Inferior parietal cortex (tissue), 1 donor: ENCODE data around the gene MICU1.
"Not testable (repeated sequence)": the region's sequence is repeated elsewhere in the genome, so short reads cannot be mapped to it uniquely, and the experiment has no call there.

ENCODE experiments used
- DNase-seq: peaks from one replicate; pipeline ENCODE4 v3.0.0-alpha.2; 2016; ENCODE audit errors: extremely low spot score

MICU1 gene

DNA sequence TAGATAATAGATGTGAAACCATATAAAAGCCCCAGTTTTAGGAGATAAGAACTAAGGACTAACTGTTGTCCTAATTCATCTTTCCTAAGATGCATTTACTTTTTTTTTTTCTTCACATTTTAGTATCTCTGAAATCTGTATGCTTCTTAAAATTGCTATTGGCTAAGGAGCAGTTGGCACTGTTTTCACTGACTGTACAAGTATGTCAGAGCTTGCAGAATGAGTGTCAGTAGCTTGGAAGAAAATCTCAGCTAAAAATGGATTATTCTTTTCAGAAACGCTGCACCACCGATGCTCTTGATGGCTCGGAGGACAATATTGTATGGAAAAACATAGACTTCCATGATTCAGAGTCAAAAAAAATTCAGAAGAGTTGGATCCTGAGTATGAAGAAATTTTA lies 180.0 kb downstream of the MICU1 start:
- peak; percentile 42 for DNase-seq

DNA sequence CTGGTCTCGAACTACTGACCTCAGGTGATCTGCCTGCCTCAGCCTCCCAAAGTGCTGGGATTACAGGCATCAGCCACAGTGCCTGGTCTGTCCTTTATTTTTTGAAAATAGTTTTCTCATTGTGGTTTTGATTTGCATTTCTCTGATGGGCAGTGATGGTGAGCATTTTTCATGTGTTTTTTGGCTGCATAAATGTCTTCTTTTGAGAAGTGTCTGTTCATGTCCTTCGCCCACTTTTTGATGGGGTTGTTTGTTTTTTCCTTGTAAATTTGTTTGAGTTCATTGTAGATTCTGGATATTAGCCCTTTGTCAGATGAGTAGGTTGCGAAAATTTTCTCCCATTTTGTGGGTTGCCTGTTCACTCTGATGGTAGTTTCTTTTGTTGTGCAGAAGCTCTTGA lies 182.9 kb downstream of the MICU1 start:
- DNase-seq, result not testable (repeated sequence)

DNA sequence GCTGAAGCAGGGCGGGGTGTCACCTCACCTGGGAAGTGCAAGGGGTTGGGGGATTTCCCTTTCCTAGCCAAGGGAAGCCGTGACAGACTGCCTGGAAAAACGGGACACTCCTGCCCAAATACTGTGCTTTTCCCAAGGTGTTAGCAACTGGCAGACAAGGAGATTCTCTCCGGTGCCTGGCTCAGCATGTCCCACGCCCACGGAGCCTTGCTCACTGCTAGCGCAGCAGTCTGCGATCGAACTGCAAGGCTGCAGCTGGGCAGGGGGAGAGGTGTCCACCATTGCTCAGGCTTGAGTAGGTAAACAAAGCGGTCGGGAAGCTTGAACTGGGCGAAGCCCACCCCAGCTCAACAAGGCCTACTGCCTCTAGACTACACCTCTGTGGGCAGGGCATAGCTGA lies 190.3 kb downstream of the MICU1 start:
- no peak for DNase-seq

DNA sequence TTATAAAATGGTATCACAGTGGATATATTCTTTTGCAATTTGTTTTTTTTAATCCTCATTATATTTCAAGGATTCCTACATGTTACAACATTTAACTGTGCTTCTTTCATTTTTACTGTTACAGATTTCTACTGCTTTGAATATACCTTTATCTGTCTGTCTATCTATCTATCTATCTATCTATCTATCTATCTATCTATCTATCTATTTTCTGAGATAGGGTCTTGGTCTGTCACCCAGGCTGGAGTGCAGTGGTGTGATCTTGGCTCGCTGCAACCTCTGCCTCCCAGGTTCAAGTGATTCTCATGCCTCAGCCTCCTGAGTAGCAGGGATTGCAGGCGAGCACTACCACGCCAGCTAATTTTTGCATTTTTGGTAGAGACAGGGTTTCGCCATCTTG lies 194.9 kb downstream of the MICU1 start:
- DNase-seq, result not testable (repeated sequence)

DNA sequence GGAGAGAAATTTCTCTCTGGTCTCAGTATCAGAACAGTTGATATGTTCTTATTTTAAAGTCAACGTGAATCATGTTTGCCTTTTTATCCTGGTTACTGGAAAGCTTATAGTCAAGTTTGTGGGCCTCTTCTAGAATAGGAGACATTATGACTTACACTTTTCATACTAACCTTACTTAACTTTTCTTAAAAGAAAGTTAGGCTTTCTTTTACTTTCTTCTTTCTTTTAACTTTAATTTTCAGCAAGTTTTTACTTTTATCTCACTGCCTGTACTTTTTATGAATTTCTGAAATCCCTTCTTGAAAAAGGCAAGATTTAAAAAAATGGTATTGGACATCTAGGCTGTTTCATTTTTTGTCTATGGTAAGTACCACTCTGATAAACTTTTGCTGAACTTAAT lies 195.9 kb downstream of the MICU1 start:
- no peak for DNase-seq

DNA sequence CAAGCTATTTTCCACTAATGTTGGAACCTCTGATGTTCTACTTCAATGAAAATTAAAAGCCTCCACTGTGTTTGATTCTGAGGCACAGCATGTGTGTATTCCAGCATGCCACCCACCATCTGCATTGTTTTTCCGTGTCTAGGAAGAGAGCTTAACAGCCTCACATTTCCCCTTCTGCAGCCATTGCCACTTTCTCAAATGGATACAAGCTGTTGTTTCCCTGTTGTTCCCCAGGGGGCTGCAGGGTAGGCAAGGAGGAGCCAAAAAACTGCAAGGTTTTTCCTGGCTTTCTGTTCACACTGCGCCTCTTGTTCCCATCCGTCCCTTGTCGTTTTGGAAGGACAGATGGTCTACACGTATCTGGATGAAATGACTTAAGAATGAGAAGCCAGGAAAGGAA lies 198.9 kb downstream of the MICU1 start:
- DNase-seq, result peak; percentile 42

DNA sequence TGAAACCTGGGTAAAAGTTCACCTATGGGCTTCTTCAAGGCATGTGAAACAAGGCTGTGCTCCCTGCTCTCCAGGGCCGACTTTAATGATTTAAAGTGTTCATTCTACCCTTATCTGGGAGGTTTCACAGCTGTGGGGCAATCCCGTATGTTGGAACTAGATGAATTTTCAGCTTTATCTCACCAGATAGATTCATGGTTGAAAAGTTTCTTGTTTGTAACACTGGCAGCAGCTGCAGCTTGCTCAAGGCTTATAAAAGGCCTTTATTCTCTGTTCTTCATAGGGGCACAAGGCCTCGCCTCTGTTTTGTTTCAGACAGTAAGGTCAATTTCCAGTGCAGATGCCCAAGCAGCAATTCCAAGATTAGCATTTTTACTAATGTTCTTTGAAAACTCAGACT lies 200.7 kb downstream of the MICU1 start:
- peak; percentile 70 for DNase-seq

DNA sequence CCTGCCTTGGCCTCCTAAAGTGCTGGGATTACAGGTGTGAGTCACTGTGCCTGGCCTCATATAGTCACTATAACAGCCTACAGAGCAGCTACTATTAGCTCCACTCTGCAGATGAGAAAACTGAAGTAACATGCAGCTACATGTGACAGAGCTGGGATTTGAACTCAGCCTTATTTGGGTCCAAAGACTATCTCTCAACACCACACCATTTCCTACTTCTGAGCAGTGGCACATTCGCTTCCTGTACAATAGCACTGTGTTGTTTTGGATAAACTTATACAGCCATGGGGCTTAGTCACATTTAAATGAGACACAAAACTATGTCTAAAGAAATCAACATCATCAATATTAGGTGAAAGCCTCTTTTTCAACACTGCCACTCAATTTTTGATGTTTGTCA lies 201.3 kb downstream of the MICU1 start:
- no peak for DNase-seq

DNA sequence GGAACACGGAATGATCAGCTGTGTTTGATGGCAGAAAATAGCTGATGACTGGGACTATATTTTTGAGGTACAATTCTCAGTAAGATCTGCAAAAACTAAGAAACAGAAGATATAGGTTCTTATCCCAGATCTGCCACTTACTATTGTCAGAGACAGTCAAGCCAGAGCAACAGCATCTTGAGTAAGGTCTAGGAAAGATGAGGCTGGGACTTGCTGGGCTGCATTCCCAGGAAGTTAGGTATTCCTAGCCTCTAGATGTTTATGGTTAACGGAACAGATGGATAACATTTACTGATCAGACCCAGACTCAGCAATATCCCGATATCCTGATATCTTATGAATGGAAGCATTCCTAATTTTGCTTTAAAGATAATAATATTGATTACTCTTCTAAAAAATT lies 202.5 kb downstream of the MICU1 start:
- no peak for DNase-seq

DNA sequence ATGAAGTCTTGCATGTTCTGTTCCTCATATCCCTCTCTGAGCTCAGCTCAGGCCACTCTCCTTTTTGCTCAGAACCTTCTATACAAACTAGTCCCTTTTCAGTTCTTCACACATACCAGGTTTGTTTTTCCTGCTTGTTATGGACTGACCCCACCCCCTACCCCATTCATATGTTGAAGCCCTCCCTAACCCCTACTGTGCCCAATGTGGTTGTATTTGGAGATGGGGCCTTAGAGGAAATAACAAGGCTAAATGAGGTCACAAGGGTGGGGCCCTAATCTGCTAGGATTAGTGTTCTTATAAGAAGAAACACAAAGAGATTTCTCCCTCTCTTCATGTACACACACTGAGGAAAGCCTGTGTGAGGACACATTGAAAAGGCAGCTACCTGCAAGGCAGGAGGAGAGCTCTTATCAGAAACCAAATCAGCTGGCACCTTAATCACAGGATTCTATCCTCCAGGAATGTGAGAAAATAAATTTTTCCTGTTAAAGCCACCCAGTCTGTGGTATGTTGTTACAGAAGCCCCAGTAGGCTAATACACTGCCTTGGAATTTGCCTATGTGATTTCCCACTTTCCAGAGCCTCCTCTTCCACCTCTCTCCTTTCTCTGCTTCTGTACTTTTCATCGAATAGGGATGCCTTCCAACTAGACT lies 203.9 kb downstream of the MICU1 start:
- no peak for DNase-seq

DNA sequence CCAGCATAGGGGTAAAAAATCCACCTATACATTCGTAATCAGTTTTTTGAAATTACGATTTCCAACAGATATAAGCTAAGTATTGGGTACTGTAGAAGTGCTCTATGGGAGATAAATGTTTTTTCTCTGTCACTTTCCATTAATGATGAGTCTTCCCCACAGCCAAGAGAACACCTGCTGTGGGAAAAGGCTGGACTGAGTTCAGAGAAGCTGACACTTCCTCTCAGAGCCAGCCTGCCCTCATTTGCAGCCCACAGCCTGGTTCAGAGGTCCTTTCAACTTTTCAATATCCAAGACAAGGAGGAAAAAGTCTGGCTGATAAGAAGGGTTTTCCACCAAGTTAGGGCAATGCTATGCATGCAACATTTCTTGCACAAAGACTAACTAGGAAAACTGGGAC lies 206.6 kb downstream of the MICU1 start:
- no peak for DNase-seq

DNA sequence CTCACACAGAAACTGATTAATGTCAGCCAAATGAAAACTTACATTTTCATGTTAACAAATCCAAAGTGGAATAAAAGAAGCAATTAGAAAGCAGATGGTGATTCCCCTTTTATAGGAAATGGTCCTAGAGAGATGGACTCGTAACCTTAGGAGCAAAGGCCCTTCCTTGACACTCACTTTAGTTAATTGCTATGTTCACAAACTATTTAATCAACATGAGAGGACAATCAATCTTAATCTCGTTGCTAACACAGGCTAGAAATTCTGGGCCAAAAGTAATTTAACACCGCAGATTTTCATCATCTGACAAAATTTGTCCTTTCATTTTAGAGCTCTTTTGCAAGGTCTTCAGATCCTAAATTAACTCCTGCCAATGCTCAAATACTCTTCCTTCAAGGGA lies 207.2 kb downstream of the MICU1 start:
- DNase-seq, result no peak

DNA sequence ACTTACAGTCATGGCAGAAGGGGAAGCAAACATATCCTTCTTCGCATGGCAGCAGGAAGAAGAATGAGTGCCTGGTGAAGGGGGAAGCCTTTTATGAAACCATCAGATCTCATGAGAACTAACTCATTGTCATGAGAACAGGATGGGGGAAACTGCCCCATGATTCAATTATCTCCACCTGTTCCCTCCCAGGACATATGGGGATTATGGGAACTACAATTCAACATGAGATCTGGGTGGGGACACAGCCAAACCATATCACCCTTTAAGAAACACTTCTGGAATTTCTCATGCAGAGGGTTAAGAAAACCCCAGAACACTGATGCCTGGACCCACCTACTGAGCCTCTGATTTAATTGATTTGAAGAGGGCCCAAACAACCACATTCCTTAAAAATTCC lies 207.9 kb downstream of the MICU1 start:
- DNase-seq, result no peak

DNA sequence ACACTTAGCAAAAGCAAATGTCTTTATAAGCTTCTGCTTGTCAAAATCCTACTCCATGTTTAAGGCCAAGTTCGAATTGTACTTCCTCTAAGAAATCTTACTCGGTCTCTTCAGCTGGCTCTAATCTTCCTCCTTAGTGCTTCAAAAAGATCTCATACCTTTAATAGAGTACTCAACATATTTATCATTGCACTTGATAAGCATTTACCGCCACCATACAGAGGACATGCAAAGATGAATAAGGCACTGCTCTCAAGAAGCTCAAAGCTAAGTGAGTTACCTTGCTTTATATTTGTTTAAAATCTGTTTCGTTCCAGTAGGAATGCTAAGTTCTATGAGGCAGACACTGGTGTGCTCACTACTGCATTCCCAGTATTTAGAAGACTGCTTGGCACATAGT lies 209.2 kb downstream of the MICU1 start:
- no peak for DNase-seq

DNA sequence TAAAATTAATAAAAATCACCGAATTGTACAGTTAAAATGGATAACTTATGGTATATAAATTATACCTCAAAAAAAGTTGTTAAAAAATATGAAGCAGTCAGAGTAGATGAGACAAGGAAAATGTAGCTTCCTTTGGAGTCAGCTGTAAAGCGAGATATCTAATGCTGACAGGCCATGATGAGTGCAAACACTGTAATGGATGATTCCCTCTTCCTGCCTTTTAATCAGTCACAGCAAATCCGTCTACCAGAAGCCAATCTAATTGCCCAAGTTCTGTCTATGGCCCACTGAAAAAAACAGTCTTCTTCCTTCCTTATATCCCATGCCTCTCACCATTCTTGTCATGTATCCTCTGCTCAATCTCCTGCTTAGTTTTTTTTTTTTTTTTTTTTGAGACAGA lies 211.2 kb downstream of the MICU1 start:
- DNase-seq, result no peak

DNA sequence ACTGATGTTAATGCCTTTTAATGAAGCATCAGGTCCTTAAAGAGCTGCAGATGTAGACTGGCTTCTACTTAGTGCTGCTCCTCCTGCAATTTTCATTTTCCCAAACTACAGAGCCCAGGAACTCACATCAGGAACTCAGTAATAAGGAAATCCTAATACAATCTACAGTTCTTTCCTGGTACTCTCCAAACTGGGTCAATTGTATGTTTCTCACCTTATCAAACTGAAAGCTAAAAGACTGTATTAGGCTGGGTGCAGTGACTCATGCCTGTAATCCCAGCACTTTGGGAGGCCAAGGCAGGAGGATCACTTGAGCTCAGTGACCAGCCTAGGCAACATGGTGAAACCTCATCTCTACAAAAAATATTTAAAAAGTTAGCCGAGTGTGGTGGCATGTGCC lies 216.7 kb downstream of the MICU1 start:
- no peak for DNase-seq

DNA sequence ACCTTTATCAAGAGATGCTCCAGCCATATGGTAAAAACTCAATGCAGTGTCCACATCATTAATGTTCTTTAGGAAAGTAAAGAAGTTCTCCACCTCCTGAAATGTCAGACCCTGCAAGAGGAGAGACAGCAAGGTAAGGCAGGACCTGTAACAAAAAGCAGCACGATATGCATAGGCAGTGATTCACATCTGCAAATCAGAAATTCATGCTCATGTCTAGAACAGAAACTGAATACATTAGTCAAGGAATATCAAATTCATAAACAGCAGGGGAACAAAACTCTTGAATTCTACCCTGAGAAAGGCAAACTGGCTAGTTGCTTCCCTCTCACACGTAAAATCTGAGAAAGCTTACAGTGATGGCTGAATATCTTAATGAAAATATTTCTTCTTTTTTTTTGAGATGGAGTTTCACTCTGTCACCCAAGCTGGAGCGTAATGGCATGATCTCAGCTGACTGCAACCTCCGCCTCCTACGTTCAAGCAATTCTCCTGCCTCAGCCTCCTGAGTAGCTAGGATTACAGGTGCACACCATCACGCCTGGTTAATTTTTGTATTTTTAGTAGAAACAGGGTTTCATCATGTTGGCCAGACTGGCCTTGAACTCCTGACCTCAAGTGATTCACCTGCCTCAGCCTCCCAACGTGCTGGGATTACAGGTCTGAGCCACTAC lies 217.8 kb downstream of the MICU1 start:
- no peak for DNase-seq

DNA sequence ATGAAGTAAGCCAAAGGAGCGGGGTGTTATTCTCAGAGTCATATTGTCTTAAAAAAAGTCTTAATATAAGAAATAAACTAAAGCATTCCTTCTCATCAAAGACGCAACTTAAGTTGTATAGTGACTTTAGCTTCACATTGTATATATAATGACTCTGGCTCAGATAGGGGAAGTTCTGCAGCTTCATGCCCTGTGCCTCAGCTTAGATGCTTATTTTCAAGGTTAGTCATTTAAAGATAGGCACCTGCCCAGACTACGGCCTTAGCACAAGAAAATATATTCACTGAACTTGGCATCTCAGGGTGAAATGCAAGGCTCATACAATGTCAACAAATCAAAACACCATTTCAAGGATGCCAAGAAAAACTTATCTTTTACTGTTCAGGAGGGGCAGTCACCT lies 218.4 kb downstream of the MICU1 start:
- DNase-seq, result no peak

DNA sequence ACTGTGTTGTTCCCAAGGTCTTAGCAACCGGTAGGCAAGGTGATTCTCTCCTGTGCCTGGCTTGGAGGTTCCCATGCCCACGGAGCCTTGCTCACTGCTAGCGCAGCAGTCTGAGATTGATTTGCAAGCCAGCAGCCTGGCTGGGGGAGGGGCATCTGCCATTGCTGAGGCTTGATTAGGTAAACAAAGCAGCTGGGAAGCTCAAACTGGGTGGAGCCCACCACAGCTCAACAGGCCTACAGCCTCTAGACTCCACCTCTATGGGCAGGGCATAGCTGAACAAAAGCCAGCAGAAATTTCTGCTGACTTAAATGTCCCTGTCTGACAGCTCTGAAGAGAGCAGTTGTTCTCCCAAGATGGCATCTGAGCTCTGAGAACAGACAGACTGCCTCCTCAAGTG lies 230.3 kb downstream of the MICU1 start:
- DNase-seq, result not testable (repeated sequence)

DNA sequence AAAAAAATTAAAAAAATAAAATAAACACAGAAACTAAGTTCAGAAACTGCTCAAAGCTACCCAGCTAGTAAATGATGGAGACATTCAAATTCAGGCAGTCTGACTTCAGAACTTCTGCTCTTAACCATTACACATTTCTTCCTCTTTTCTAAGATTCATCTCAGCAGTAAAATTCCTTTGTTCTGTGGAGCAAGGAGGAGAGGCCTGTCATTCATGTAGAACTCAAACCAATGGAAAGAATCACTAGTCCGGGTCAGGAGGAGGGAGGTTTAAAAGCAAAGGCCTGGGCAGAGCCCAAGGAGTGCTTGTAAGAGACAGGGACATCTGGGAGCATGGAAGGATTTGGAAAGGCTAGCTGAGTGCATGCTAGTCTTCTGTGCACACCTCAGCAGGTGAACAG lies 233.3 kb downstream of the MICU1 start:
- no peak for DNase-seq

DNA sequence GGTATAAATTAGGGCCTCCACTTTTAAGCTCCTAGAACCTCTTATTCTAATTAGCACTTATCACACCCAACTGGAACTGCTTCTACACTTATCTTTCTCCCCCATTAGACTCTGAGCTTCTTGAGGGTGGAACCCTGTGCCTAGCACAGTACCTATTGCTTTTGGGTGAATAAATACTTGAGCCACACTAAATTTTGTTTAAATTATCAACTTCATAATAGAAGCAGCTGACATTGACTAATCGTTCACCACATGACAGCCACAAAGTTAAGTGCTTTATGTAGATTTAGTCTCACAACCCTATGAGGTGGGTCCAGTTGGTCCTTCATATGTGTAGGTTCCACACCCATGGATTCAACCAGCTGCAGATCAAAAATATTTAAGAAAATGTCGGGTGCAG lies 235.1 kb downstream of the MICU1 start:
- no peak for DNase-seq

DNA sequence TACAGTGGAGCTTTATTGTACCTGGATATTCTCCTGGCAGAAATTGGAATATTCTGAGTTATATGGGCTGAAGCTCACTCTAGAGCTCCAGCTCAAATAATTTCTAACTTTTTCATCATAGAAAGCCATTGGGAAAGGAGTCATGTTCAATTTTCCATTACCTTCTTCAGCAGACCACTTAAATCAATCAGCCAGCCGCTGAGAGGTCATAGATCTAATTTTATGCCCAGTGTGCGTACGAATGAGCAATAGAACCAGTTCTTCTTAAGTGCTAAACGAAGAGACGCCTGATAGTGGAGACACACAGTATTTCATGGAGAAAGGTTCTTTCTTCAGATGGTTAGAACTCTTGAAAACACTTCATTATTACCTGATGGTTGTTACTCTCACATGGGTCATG lies 236.2 kb downstream of the MICU1 start:
- no peak for DNase-seq

DNA sequence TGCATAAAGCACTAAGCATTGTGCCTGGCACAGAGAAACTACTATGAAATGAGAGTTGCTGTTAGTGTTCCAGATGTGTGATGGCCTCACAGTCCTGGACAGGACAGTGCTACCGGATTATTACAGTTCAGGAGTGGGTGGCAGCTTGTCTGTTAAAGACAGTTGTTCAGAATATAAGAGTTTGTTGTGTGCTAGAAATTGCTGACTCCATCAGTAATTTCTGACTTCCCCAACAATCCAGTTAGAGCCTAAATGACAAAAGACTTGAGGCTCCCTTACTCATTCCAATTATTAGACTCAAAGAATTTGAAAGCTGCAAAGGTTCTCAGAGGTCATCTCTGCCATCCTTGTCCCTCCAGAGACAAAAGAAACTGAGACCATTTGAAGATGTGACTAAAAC lies 236.9 kb downstream of the MICU1 start:
- no peak for DNase-seq

DNA sequence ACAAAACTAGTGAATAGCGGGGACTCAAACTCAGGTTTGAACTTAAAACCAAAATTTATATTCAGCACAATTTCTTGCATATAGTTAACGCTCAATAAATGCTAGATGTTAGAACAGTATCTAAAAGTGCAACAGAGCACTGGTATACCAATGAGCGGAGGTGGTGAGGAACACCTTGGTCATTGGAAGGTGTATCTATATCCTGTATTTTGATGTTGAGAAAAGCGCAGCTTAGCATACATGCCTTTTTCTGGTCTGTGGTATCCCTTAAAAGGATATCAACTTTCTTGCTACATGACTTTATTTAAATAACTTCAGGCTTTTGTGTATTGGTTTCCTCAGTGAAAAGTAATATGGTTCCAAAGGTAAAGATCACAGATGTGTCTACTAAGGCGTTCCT lies 237.8 kb downstream of the MICU1 start:
- no peak for DNase-seq
